ENCODE measurements around the gene PDZD11. TPM values are rescaled to one million over a fixed set of nuclear protein-coding genes. Genes with fewer than 3 reads are reported as not detected.
"Not testable (repeated sequence)": the region's sequence is repeated elsewhere in the genome, so short reads cannot be mapped to it uniquely, and the experiment has no call there.

The PDZD11 gene
- total RNA-seq, 1 experiment from 2014 or later: 45.0 TPM

GRCh38 chrX:70332600-70332999 lies 42.9 kb upstream of the PDZD11 start:
- DNase-seq: no peak
- H3K36me3 Mint-ChIP-seq (ENCODE audit: insufficient read depth, unreplicated experiment): peaks cover 6% of the 10 kb centered on the region

DNA sequence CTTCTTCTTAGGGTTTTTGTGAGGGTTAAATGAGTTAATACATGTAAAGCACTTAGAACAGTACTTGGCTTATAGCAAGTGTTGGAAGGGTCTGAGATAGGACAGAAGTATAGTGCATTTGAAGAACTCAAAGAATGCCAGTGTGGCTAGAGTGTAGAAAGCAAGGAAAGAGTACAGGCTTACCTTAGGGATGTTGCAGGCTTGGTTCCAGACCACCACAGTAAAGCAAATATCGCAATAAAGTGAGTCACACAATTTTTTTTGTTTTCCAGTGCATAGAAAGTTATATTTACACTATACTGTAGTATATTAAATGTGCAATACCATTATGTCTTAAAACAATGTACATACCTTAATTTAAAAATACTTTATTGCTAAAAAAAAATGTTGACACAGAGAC lies 41.4 kb upstream of the PDZD11 start:
- Mint-ChIP-seq H3K4me3 (ENCODE audit: unreplicated experiment) (no peak overlapping the region), H3K9me3 (ENCODE audit: unreplicated experiment) (no peaks in the 10 kb centered on the region), H3K27ac (ENCODE audit: unreplicated experiment) (no peak overlapping the region), H3K36me3 (ENCODE audit: insufficient read depth, unreplicated experiment) (peaks cover 6% of the 10 kb centered on the region), H3K4me1 (ENCODE audit: low read depth, unreplicated experiment) (no peaks in the 10 kb centered on the region), H3K27me3 (ENCODE audit: insufficient read depth, unreplicated experiment) (no peaks in the 10 kb centered on the region)
- no peaks in the 10 kb centered on the region for H3K4me1 ChIP-seq
- DNase-seq: no peak
- TF ChIP-seq CTCF (IDR thresholded peaks at IDR 0.05; ENCODE audit: insufficient read depth in 1 of 2, low read depth in 1 of 2, low read length in 1 of 2, severe bottlenecking in 1 of 2, unreplicated experiment in 1 of 2): no peak
- ChIA-PET POLR2A (no interaction called here), CTCF (no interaction called here)
- H3K27me3 ChIP-seq (replicated peaks; ENCODE audit: control insufficient read depth, insufficient read depth, low read length): no peaks in the 10 kb centered on the region
- BruUV-seq (replicated peaks): no TSS peak
- no peak overlapping the region for H3K4me3 ChIP-seq (ENCODE audit: low read depth, low read length)
- H3K36me3 ChIP-seq (ENCODE audit: control insufficient read depth, insufficient read depth, low read length): no peaks in the 10 kb centered on the region
- intact Hi-C loops (cut with micrococcal nuclease; ENCODE audit: unreplicated experiment): no loop called here
- no peaks in the 10 kb centered on the region for H3K9me3 ChIP-seq

More at GRCh38 chrX:70332600-70332999, 42.9 kb upstream of the PDZD11 start:
- CTCF ChIA-PET: no interaction called here
- no peaks in the 10 kb centered on the region for H3K36me3 ChIP-seq (ENCODE audit: control insufficient read depth, insufficient read depth, low read length)
- peak in 1 of 2 experiments; percentile 40 for TF ChIP-seq CTCF (IDR thresholded peaks at IDR 0.05; ENCODE audit: insufficient read depth in 1 of 2, low read depth in 1 of 2, low read length in 1 of 2, severe bottlenecking in 1 of 2, unreplicated experiment in 1 of 2)
- H3K4me1 ChIP-seq: no peaks in the 10 kb centered on the region
- H3K4me3 ChIP-seq (ENCODE audit: low read depth, low read length): no peak overlapping the region
- no peaks in the 10 kb centered on the region for H3K27me3 ChIP-seq (replicated peaks; ENCODE audit: control insufficient read depth, insufficient read depth, low read length)
- no peaks in the 10 kb centered on the region for H3K9me3 Mint-ChIP-seq (ENCODE audit: unreplicated experiment)
- BruUV-seq (replicated peaks): no TSS peak
- no peaks in the 10 kb centered on the region for H3K9me3 ChIP-seq
- intact Hi-C loops (cut with micrococcal nuclease; ENCODE audit: unreplicated experiment): no loop called here
- H3K27me3 Mint-ChIP-seq (ENCODE audit: insufficient read depth, unreplicated experiment): no peaks in the 10 kb centered on the region
- no peak overlapping the region for H3K27ac Mint-ChIP-seq (ENCODE audit: unreplicated experiment)
- no peak overlapping the region for H3K4me3 Mint-ChIP-seq (ENCODE audit: unreplicated experiment)
- H3K4me1 Mint-ChIP-seq (ENCODE audit: low read depth, unreplicated experiment): no peaks in the 10 kb centered on the region
- POLR2A ChIA-PET: no interaction called here

DNA sequence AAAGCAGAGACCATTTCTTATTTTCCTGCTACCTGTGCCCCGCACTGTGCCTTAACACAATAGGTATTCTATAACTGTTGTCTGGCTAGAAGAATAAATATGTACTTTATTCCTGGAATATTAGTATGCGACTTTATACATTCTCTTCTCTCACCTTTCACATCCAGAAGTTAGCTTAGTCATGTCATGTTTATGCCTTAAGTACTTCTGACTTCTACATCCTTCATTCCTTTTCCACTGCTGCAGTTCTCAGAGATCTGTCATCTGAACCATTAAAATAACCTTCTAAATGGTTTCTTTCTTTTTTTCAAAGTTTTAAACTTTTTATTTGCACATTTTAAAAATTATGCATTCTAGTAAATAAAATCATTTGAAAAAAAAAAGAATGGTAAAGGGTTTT lies 34.6 kb upstream of the PDZD11 start:
- Mint-ChIP-seq H3K4me1 (ENCODE audit: low read depth, unreplicated experiment) (no peaks in the 10 kb centered on the region), H3K27me3 (ENCODE audit: insufficient read depth, unreplicated experiment) (no peaks in the 10 kb centered on the region), H3K27ac (ENCODE audit: unreplicated experiment) (no peak overlapping the region), H3K36me3 (ENCODE audit: insufficient read depth, unreplicated experiment) (peaks cover 8% of the 10 kb centered on the region), H3K4me3 (ENCODE audit: unreplicated experiment) (no peak overlapping the region), H3K9me3 (ENCODE audit: unreplicated experiment) (no peaks in the 10 kb centered on the region)
- no peak for TF ChIP-seq CTCF (IDR thresholded peaks at IDR 0.05; ENCODE audit: insufficient read depth in 1 of 2, low read depth in 1 of 2, low read length in 1 of 2, severe bottlenecking in 1 of 2, unreplicated experiment in 1 of 2)
- intact Hi-C loops (cut with micrococcal nuclease; ENCODE audit: unreplicated experiment): no loop called here
- no peak for DNase-seq
- no peaks in the 10 kb centered on the region for H3K27me3 ChIP-seq (replicated peaks; ENCODE audit: control insufficient read depth, insufficient read depth, low read length)
- H3K4me1 ChIP-seq: no peaks in the 10 kb centered on the region
- H3K36me3 ChIP-seq (ENCODE audit: control insufficient read depth, insufficient read depth, low read length): no peaks in the 10 kb centered on the region
- no peak overlapping the region for H3K4me3 ChIP-seq (ENCODE audit: low read depth, low read length)
- POLR2A ChIA-PET: no interaction called here
- CTCF ChIA-PET: no interaction called here
- no peaks in the 10 kb centered on the region for H3K9me3 ChIP-seq
- BruUV-seq (replicated peaks): no TSS peak

DNA sequence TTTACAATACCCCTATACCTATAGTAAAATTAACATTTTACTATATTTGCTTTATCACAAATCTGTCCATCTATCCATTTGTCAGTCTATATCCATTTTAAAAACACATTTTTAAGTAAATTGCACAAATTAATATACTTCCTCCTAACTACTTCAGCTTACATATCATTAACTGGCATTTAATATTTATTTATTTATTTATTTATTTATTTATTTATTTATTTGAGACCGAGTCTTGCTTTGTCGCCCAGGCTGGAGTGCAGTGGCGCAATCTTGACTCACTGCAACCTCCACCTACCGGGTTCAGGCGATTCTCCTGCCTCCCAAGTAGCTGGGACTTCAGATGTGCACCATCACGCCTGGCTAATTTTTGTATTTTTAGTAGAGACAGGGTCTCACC lies 33.9 kb upstream of the PDZD11 start:
- DNase-seq; intact Hi-C loops (cut with micrococcal nuclease; ENCODE audit: unreplicated experiment); H3K4me3 Mint-ChIP-seq (ENCODE audit: unreplicated experiment); H3K36me3 ChIP-seq (ENCODE audit: control insufficient read depth, insufficient read depth, low read length); H3K27me3 ChIP-seq (replicated peaks; ENCODE audit: control insufficient read depth, insufficient read depth, low read length); H3K27ac Mint-ChIP-seq (ENCODE audit: unreplicated experiment); H3K4me1 ChIP-seq; H3K4me3 ChIP-seq (ENCODE audit: low read depth, low read length); H3K27me3 Mint-ChIP-seq (ENCODE audit: insufficient read depth, unreplicated experiment); POLR2A ChIA-PET; H3K9me3 ChIP-seq; H3K36me3 Mint-ChIP-seq (ENCODE audit: insufficient read depth, unreplicated experiment); BruUV-seq (replicated peaks); CTCF ChIA-PET; H3K4me1 Mint-ChIP-seq (ENCODE audit: low read depth, unreplicated experiment); H3K9me3 Mint-ChIP-seq (ENCODE audit: unreplicated experiment): not testable (repeated sequence)
